ACC112 (cell line): ENCODE results near the gene JARID2.
"Not testable (repeated sequence)": the region's sequence is repeated elsewhere in the genome, so short reads cannot be mapped to it uniquely, and the experiment has no call there.

ENCODE experiments used
- H2AFZ ChIP-seq: fragments of 200-600 bp; sonication (generic); one replicate; pipeline ENCODE4 v1.6.0; 2017; ENCODE audit warnings: antibody characterized with exemption, low read length; ENCODE audit not compliant: unreplicated experiment
- H3K27ac ChIP-seq: fragments of 200-600 bp; sonication (generic); 2 replicates; pipeline ENCODE4 v1.5.1; 2014; ENCODE audit warnings: low read depth, mild to moderate bottlenecking, antibody characterized with exemption, low read length, moderate library complexity
- H3K27me3 ChIP-seq: fragments of 200-600 bp; sonication (generic); 2 replicates; pipeline ENCODE4 v1.6.1; 2014; ENCODE audit warnings: mild to moderate bottlenecking, antibody characterized with exemption, low read length, moderate library complexity, mixed read lengths; ENCODE audit not compliant: insufficient read depth
- H3K36me3 ChIP-seq: fragments of 200-600 bp; sonication (generic); 2 replicates; pipeline ENCODE4 v1.6.1; 2016; ENCODE audit warnings: mild to moderate bottlenecking, antibody characterized with exemption, low read length, moderate library complexity, mixed read lengths; ENCODE audit not compliant: insufficient read depth
- H3K4me1 ChIP-seq: fragments of 200-600 bp; sonication (generic); one replicate; pipeline ENCODE4 v1.6.1; 2016; ENCODE audit warnings: low read length, mixed read lengths; ENCODE audit not compliant: insufficient read depth, unreplicated experiment, control insufficient read depth
- H3K4me3 ChIP-seq: fragments of 200-600 bp; sonication (generic); 2 replicates; pipeline ENCODE4 v1.5.1; 2014; ENCODE audit warnings: mild to moderate bottlenecking, low read depth, low read length
- H3K79me2 ChIP-seq: fragments of 200-600 bp; sonication (generic); one replicate; pipeline ENCODE4 v1.6.0; 2016; ENCODE audit warnings: low read length; ENCODE audit not compliant: control insufficient read depth, unreplicated experiment, insufficient read depth

Gene JARID2

GRCh38 chr6:15316754-15317153 lies 70.9 kb downstream of the JARID2 start:
- H3K36me3 ChIP-seq: no peaks in the 10 kb centered on the region
- H3K4me1 ChIP-seq: peaks cover 23% of the 10 kb centered on the region
- H3K27me3 ChIP-seq: no peaks in the 10 kb centered on the region
- H3K27ac ChIP-seq: no peak overlapping the region
- H3K4me3 ChIP-seq: no peak overlapping the region
- H3K79me2 ChIP-seq: peaks cover 63% of the 10 kb centered on the region
- H2AFZ ChIP-seq: no peak overlapping the region

- H2AFZ ChIP-seq: no peak overlapping the region
- H3K4me3 ChIP-seq: no peak overlapping the region
- no peaks in the 10 kb centered on the region for H3K27me3 ChIP-seq
- no peak overlapping the region for H3K27ac ChIP-seq
- peaks cover 23% of the 10 kb centered on the region for H3K4me1 ChIP-seq
- H3K36me3 ChIP-seq: no peaks in the 10 kb centered on the region
- peaks cover 67% of the 10 kb centered on the region for H3K79me2 ChIP-seq
Measured at GRCh38 chr6:15317251-15317650, 71.4 kb downstream of the JARID2 start.

GRCh38 chr6:15317934-15318902 lies 72.3 kb downstream of the JARID2 start:
- peaks cover 70% of the 10 kb centered on the region for H3K79me2 ChIP-seq
- H3K4me1 ChIP-seq: peaks cover 24% of the 10 kb centered on the region
- no peaks in the 10 kb centered on the region for H3K27me3 ChIP-seq
- H3K4me3 ChIP-seq: no peak overlapping the region
- H3K36me3 ChIP-seq: no peaks in the 10 kb centered on the region
- H3K27ac ChIP-seq: no peak overlapping the region
- no peak overlapping the region for H2AFZ ChIP-seq

GRCh38 chr6:15319677-15320076 lies 73.8 kb downstream of the JARID2 start:
- Histone ChIP-seq H3K4me3 (no peak overlapping the region), H3K27me3 (no peaks in the 10 kb centered on the region), H3K27ac (no peak overlapping the region), H3K79me2 (peaks cover 65% of the 10 kb centered on the region), H3K36me3 (no peaks in the 10 kb centered on the region), H2AFZ (no peak overlapping the region), H3K4me1 (peaks cover 28% of the 10 kb centered on the region)

- Histone ChIP-seq H3K4me1 (peaks cover 28% of the 10 kb centered on the region), H3K27ac (no peak overlapping the region), H3K27me3 (no peaks in the 10 kb centered on the region), H3K4me3 (no peak overlapping the region), H3K79me2 (peaks cover 67% of the 10 kb centered on the region), H3K36me3 (no peaks in the 10 kb centered on the region), H2AFZ (no peak overlapping the region)
Measured at GRCh38 chr6:15320693-15321092, 74.8 kb downstream of the JARID2 start.

GRCh38 chr6:15322184-15322583 lies 76.3 kb downstream of the JARID2 start:
- Histone ChIP-seq H3K36me3 (no peaks in the 10 kb centered on the region), H3K79me2 (peaks cover 66% of the 10 kb centered on the region), H3K27me3 (no peaks in the 10 kb centered on the region), H3K27ac (no peak overlapping the region), H3K4me1 (peaks cover 35% of the 10 kb centered on the region), H2AFZ (no peak overlapping the region), H3K4me3 (no peak overlapping the region)

- Histone ChIP-seq H3K36me3 (no peaks in the 10 kb centered on the region), H3K4me3 (no peak overlapping the region), H3K27ac (no peak overlapping the region), H3K27me3 (no peaks in the 10 kb centered on the region), H3K4me1 (peaks cover 38% of the 10 kb centered on the region), H3K79me2 (peaks cover 62% of the 10 kb centered on the region), H2AFZ (no peak overlapping the region)
Measured at GRCh38 chr6:15322781-15323536, 77.1 kb downstream of the JARID2 start.

- H2AFZ ChIP-seq, H3K27me3 ChIP-seq, H3K4me3 ChIP-seq, H3K27ac ChIP-seq, H3K36me3 ChIP-seq: not testable (repeated sequence)
- peaks cover 42% of the 10 kb centered on the region for H3K4me1 ChIP-seq
- peaks cover 64% of the 10 kb centered on the region for H3K79me2 ChIP-seq
Measured at GRCh38 chr6:15323611-15324010, 77.7 kb downstream of the JARID2 start.

GRCh38 chr6:15324427-15324985 lies 78.6 kb downstream of the JARID2 start:
- Histone ChIP-seq H3K4me1 (peaks cover 50% of the 10 kb centered on the region), H3K27me3 (no peaks in the 10 kb centered on the region), H2AFZ (no peak overlapping the region), H3K4me3 (no peak overlapping the region), H3K79me2 (peaks cover 59% of the 10 kb centered on the region), H3K36me3 (no peaks in the 10 kb centered on the region), H3K27ac (no peak overlapping the region)

- H3K4me1 ChIP-seq: peaks cover 54% of the 10 kb centered on the region
- H3K27me3 ChIP-seq: no peaks in the 10 kb centered on the region
- no peak overlapping the region for H3K4me3 ChIP-seq
- H3K79me2 ChIP-seq: peaks cover 59% of the 10 kb centered on the region
- H3K27ac ChIP-seq: no peak overlapping the region
- no peaks in the 10 kb centered on the region for H3K36me3 ChIP-seq
- H2AFZ ChIP-seq: no peak overlapping the region
Measured at GRCh38 chr6:15325540-15325955, 79.7 kb downstream of the JARID2 start.
